Measurements from ENCODE around the gene MICAL2.

Gene MICAL2

GRCh38 chr11:12209096-12209495, 98.7 kb downstream of the MICAL2 start:
- in situ Hi-C loops (cut with HindIII; ENCODE audit: low sequenced_read_pairs) = no loop called here
- no peak overlapping the region for H3K4me3 ChIP-seq (ENCODE audit: low read depth, low read length)
- TF ChIP-seq, protein P1, sequence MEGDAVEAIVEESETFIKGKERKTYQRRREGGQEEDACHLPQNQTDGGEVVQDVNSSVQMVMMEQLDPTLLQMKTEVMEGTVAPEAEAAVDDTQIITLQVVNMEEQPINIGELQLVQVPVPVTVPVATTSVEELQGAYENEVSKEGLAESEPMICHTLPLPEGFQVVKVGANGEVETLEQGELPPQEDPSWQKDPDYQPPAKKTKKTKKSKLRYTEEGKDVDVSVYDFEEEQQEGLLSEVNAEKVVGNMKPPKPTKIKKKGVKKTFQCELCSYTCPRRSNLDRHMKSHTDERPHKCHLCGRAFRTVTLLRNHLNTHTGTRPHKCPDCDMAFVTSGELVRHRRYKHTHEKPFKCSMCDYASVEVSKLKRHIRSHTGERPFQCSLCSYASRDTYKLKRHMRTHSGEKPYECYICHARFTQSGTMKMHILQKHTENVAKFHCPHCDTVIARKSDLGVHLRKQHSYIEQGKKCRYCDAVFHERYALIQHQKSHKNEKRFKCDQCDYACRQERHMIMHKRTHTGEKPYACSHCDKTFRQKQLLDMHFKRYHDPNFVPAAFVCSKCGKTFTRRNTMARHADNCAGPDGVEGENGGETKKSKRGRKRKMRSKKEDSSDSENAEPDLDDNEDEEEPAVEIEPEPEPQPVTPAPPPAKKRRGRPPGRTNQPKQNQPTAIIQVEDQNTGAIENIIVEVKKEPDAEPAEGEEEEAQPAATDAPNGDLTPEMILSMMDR (IDR thresholded peaks at IDR 0.05; ENCODE audit: low read depth, low read length, missing control alignments) = no peak
- no peak for DNase-seq (ENCODE audit: low read depth)

DNA sequence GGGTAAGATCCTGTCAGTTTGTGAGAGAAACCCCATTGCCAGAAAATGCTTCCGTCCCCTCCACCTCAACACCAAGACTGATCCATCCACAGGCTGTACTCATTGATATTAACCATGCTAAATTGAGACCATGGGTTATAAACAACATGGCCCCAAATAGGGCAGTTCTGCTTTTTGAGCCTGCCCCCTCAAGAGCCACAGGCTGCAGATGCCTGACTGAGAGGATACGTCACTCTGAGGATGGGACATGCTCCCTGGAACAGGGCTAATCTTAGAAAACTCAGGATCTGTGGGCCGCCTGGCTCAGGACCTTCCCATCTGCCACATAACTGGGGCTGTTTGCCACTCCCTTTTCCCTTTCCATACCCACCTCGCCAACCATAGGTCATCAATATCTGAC, 99.8 kb downstream of the MICAL2 start:
- TF ChIP-seq, protein P1 (IDR thresholded peaks at IDR 0.05; ENCODE audit: low read depth, low read length, missing control alignments) = no peak
- no peak for DNase-seq (ENCODE audit: low read depth)
- in situ Hi-C loops (cut with HindIII; ENCODE audit: low sequenced_read_pairs) = no loop called here
- no peak overlapping the region for H3K4me3 ChIP-seq (ENCODE audit: low read depth, low read length)

DNA sequence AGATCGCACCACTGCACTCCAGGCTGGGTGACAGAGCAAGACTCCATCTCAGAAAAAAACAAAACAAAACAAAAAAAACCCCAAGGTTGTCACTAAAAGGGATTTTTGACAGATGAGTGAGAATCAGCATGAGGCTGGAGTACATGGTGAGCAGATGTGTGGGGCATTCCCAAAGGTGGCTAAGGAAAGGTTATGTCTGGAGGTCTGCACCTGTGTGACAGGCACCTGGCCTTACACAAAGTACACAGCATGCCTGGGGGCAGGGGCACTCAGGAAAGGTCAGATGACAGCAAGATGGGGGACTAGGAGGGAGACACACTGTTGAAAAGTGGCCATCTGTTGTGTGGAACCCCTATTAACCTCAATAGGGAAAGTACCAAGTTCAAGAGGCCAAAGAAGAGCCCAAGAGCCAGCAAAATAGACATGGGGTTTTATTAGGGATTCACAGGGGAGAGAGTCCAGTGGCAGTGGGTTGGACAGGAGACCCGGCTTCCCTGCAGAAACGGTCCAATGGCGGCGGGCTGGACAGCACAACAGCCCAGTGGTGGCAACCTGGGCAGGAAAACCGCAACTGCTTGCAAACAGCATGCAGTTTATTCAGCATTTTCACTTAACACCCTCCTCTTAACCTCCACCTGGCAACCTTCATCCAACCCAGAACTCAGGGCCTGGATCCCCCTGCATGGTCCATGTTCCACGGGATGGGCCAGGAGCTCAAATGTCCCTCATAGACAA, 101.1 kb downstream of the MICAL2 start:
- H3K4me3 ChIP-seq (ENCODE audit: low read depth, low read length) = no peak overlapping the region
- no peak for DNase-seq (ENCODE audit: low read depth)
- in situ Hi-C loops (cut with HindIII; ENCODE audit: low sequenced_read_pairs) = no loop called here
- TF ChIP-seq, protein P1 (IDR thresholded peaks at IDR 0.05; ENCODE audit: low read depth, low read length, missing control alignments) = no peak

DNA sequence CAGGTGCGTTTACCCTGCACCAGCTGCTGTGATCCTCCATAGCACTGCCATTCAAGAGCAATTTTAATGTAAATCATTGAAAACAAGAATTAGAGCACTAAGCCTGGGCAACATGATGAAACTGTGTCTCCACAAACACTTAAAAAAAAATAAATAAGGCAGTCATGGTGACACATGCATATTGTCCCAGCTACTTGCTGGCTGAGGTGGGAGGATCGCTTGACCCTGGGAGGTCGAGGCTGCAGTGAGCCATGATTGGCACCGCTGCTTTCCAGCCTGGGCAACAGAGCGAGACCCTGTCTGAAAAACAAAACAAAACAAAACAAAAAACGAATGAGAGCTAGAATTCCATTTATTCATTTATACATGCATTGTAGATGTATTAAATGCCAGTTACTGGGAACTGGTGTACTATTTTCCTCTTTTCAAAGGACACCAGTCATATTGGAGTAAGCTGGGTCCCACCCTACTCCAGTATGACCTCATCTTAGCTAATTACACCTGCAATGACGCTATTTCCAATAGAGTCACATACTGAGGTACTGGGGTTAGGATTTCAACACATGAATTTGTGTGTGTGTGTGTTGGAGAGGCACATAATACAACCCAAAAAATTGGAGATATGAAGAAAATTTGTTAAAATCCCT, 101.9 kb downstream of the MICAL2 start:
- in situ Hi-C loops (cut with HindIII; ENCODE audit: low sequenced_read_pairs) = no loop called here
- no peak for DNase-seq (ENCODE audit: low read depth)
- TF ChIP-seq, protein P1 (IDR thresholded peaks at IDR 0.05; ENCODE audit: low read depth, low read length, missing control alignments) = no peak
- H3K4me3 ChIP-seq (ENCODE audit: low read depth, low read length) = no peak overlapping the region

- no peak for DNase-seq (ENCODE audit: low read depth)
- TF ChIP-seq, protein P1 (IDR thresholded peaks at IDR 0.05; ENCODE audit: low read depth, low read length, missing control alignments) = no peak
- H3K4me3 ChIP-seq (ENCODE audit: low read depth, low read length) = no peak overlapping the region
- in situ Hi-C loops (cut with HindIII; ENCODE audit: low sequenced_read_pairs) = no loop called here
These were observed 102.4 kb downstream of the MICAL2 start for GRCh38 chr11:12212821-12213185.

DNA sequence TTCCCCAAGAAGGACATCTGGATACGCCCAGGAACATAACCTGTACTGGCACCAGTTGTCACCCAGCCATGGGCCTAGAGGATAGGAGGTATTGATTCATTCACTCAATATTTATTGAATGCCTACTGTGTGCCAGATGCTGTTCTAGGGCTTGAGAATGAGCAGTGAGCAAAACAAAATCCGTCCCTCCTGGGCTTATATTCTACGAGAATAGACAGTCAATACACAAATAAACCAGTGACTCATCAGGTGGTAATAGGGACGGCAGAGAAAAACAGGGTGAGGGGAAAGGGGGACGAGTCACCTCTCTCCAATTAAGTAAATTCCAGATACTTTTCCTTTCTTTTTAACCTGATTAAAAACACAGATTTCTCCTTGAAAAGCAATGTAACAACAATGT, 103.5 kb downstream of the MICAL2 start:
- H3K4me3 ChIP-seq (ENCODE audit: low read depth, low read length) = no peak overlapping the region
- TF ChIP-seq, protein P1 (IDR thresholded peaks at IDR 0.05; ENCODE audit: low read depth, low read length, missing control alignments) = no peak
- in situ Hi-C loops (cut with HindIII; ENCODE audit: low sequenced_read_pairs) = no loop called here
- peak; percentile 41 for DNase-seq (ENCODE audit: low read depth)
